GM21526 (cell line): ENCODE measurements around the gene SCN2B.

Experiments used
- ATAC-seq: cut with Tn5 transposase; IDR thresholded peaks from one replicate; pipeline ENCODE4 v1.9.1; 2021; ENCODE audit warnings: moderate library complexity; ENCODE audit not compliant: unreplicated experiment, low FRiP score

The SCN2B gene

GRCh38 chr11:118175031-118175992 is 1.1 kb downstream of the SCN2B start:
- no peak for ATAC-seq

- ATAC-seq, result no peak
Observed at GRCh38 chr11:118174006-118174567, 2.4 kb downstream of the SCN2B start.

- ATAC-seq, result no peak
Observed at GRCh38 chr11:118172356-118172755, 4.1 kb downstream of the SCN2B start.

GRCh38 chr11:118171269-118172062 is 5.0 kb downstream of the SCN2B start:
- ATAC-seq, result no peak

GRCh38 chr11:118170882-118171268 is 5.6 kb downstream of the SCN2B start:
- ATAC-seq, result no peak

- ATAC-seq, result no peak
Observed at GRCh38 chr11:118170231-118170630, 6.2 kb downstream of the SCN2B start.

GRCh38 chr11:118169300-118170140 is 6.9 kb downstream of the SCN2B start:
- no peak for ATAC-seq

GRCh38 chr11:118168751-118169150 is 7.7 kb downstream of the SCN2B start:
- no peak for ATAC-seq

- ATAC-seq, result no peak
Observed at GRCh38 chr11:118168316-118168715, 8.1 kb downstream of the SCN2B start.

- ATAC-seq, result no peak
Observed at GRCh38 chr11:118167906-118168305, 8.5 kb downstream of the SCN2B start.

GRCh38 chr11:118167253-118167652 is 9.2 kb downstream of the SCN2B start:
- ATAC-seq, result no peak

- ATAC-seq, result no peak
Observed at GRCh38 chr11:118166641-118167040, 9.8 kb downstream of the SCN2B start.

- no peak for ATAC-seq
Observed at GRCh38 chr11:118164885-118165284, 11.6 kb downstream of the SCN2B start.

GRCh38 chr11:118163494-118163893 is 12.9 kb downstream of the SCN2B start:
- ATAC-seq, result no peak

GRCh38 chr11:118162846-118163245 is 13.6 kb downstream of the SCN2B start:
- ATAC-seq, result no peak

- no peak for ATAC-seq
Observed at GRCh38 chr11:118161786-118162185, 14.7 kb downstream of the SCN2B start.

- ATAC-seq, result no peak
Observed at GRCh38 chr11:118157186-118157895, 19.1 kb downstream of the SCN2B start.

GRCh38 chr11:118156531-118157185 is 19.8 kb downstream of the SCN2B start:
- ATAC-seq, result no peak
